Endothelial cell of umbilical vein (primary cell): ENCODE results near the gene FILIP1L. TPM values are rescaled to one million over a fixed set of nuclear protein-coding genes. Genes with fewer than 3 reads are reported as not detected.

ENCODE experiments used
- BruUV-seq: library from RNA; stranded (reverse); fragments of 400-500 nt; replicated peaks from 2 replicates; lab custom pipeline; 2021; lab: Mats Ljungman, UMichigan
- CTCF ChIA-PET: fragments of 300-600, 350-600 bp; sonication (Branson Sonifier 250); formaldehyde crosslinking; loops from one replicate; lab custom pipeline; 2021; ENCODE audit warnings: antibody characterized with exemption, inconsistent platforms; lab: Charles Lee
- POLR2A ChIA-PET: fragments of 300-600, 350-600 bp; sonication (Branson Sonifier 250); formaldehyde crosslinking; loops from one replicate; lab custom pipeline; 2021; ENCODE audit warnings: antibody characterized with exemption, inconsistent platforms; lab: Charles Lee
- DNase-seq: peaks from one replicate; pipeline ENCODE4 v3.0.0-alpha.2; 2011; ENCODE audit warnings: low read depth, low spot score
- FAIRE-seq: peaks from 2 replicates; lab custom pipeline; 2011; peaks lifted over from hg19 to GRCh38; lab: Jason Lieb, UNC
- H2AFZ ChIP-seq: 2 replicates; pipeline ENCODE4 v1.6.0; 2012; ENCODE audit warnings: low read depth, low read length, control low read depth, inconsistent platforms
- H3K27ac ChIP-seq: 2 replicates; pipeline ENCODE4 v1.5.1; 2011; ENCODE audit warnings: low read depth, mild to moderate bottlenecking, control low read depth, low read length, moderate library complexity; ENCODE audit not compliant: insufficient read depth
- H3K27me3 ChIP-seq, 2 experiments: 2 replicates each; pipeline versions ENCODE4 v1.6.0 to v1.6.1; 2011; ENCODE audit warnings: low read length in 2 of 2, mixed read lengths in 1 of 2; ENCODE audit not compliant: control insufficient read depth in 2 of 2, insufficient read depth in 2 of 2
- H3K36me3 ChIP-seq, 2 experiments: 2 replicates in 1 of 2; 3 replicates in 1 of 2; pipeline ENCODE4 v1.5.1; 2011; ENCODE audit warnings: low read length in 2 of 2, mild to moderate bottlenecking in 1 of 2, moderate library complexity in 1 of 2; ENCODE audit not compliant: control insufficient read depth in 2 of 2, insufficient read depth in 2 of 2; ENCODE audit errors: extremely low read depth in 1 of 2
- H3K4me1 ChIP-seq: 3 replicates; pipeline ENCODE4 v1.5.1; 2011; ENCODE audit warnings: mild to moderate bottlenecking, low read length; ENCODE audit not compliant: control insufficient read depth, insufficient read depth; ENCODE audit errors: extremely low read depth
- H3K4me2 ChIP-seq: 2 replicates; pipeline ENCODE4 v1.6.1; 2011; ENCODE audit warnings: low read length, control low read depth, mixed read lengths; ENCODE audit not compliant: insufficient read depth
- H3K4me3 ChIP-seq, 3 experiments: fragments of 200-600 bp in 1 of 3; sonication (generic), shearing (Covaris generic) in 1 of 3; replicated peaks in 1 of 3; 2 replicates each; pipeline ENCODE4 v1.5.1; 2011 to 2016; ENCODE audit warnings: control low read depth in 3 of 3, low read length in 3 of 3, mild to moderate bottlenecking in 2 of 3, inconsistent platforms in 1 of 3, low read depth in 1 of 3, moderate library complexity in 1 of 3; ENCODE audit not compliant: insufficient read depth in 1 of 3
- H3K79me2 ChIP-seq: 2 replicates; pipeline ENCODE4 v1.6.0; 2012; ENCODE audit warnings: low read length, inconsistent platforms; ENCODE audit not compliant: control insufficient read depth, insufficient read depth
- H3K9ac ChIP-seq: replicated peaks from 2 replicates; pipeline ENCODE3; 2011; ENCODE audit warnings: low read length, control low read depth; ENCODE audit not compliant: insufficient read depth; ENCODE audit errors: extremely low read depth
- H3K9me1 ChIP-seq: replicated peaks from 3 replicates; pipeline ENCODE4 v1.6.0; 2011; ENCODE audit warnings: mild to moderate bottlenecking, low read length; ENCODE audit not compliant: control insufficient read depth, insufficient read depth; ENCODE audit errors: extremely low read depth
- H3K9me3 ChIP-seq: replicated peaks from 2 replicates; pipeline ENCODE4 v1.5.1; 2012; ENCODE audit warnings: low read length, inconsistent platforms; ENCODE audit not compliant: control insufficient read depth, insufficient read depth
- H4K20me1 ChIP-seq: replicated peaks from 2 replicates; pipeline ENCODE3; 2011; ENCODE audit warnings: mild to moderate bottlenecking, low read length; ENCODE audit not compliant: control insufficient read depth, insufficient read depth; ENCODE audit errors: extremely low read depth
- CTCF ChIP-seq, 2 donors: IDR thresholded peaks; 1 replicate in 1 of 2; 2 replicates in 1 of 2; pipeline ENCODE4 v1.5.1; 2011; ENCODE audit warnings: low read length in 2 of 2, mild to moderate bottlenecking in 2 of 2, moderate library complexity in 2 of 2, control low read depth in 1 of 2, inconsistent platforms in 1 of 2, low read depth in 1 of 2; ENCODE audit not compliant: insufficient read depth in 1 of 2; ENCODE audit errors: extremely low read depth in 1 of 2
- EZH2 ChIP-seq: IDR thresholded peaks from 2 replicates; pipeline ENCODE4 v1.6.1; 2012; ENCODE audit warnings: borderline replicate concordance, low read depth, mild to moderate bottlenecking, moderate library complexity, low read length, inconsistent platforms; ENCODE audit not compliant: severe bottlenecking
- FOS ChIP-seq: IDR thresholded peaks from 2 replicates; pipeline ENCODE4 v1.6.1; 2011; ENCODE audit warnings: mild to moderate bottlenecking, low read length, moderate library complexity, borderline replicate concordance; ENCODE audit not compliant: insufficient read depth
- GATA2 ChIP-seq: IDR thresholded peaks from 2 replicates; pipeline ENCODE4 v1.7.0; 2011; ENCODE audit warnings: low read depth, mild to moderate bottlenecking, moderate library complexity, mixed read lengths, low read length; ENCODE audit not compliant: insufficient read length, insufficient read depth
- JUN ChIP-seq: IDR thresholded peaks from 2 replicates; pipeline ENCODE4 v1.6.1; 2011; ENCODE audit warnings: borderline replicate concordance, low read depth; ENCODE audit not compliant: insufficient read length, insufficient read depth
- MYC ChIP-seq: IDR thresholded peaks from one replicate; pipeline ENCODE4 v1.6.1; 2011; ENCODE audit warnings: mild to moderate bottlenecking, low read depth, low read length
- POLR2A ChIP-seq: IDR thresholded peaks from 2 replicates; pipeline ENCODE4 v1.6.1; 2012; ENCODE audit warnings: low read depth, mild to moderate bottlenecking, control low read depth, low read length
- POLR2AphosphoS5 ChIP-seq: IDR thresholded peaks from 2 replicates; pipeline ENCODE4 v1.6.1; 2012; ENCODE audit warnings: low read depth, mild to moderate bottlenecking, control low read depth, low read length, moderate library complexity; ENCODE audit not compliant: insufficient read depth
- dilution Hi-C: fragments of 300-500 bp; cut with MboI; formaldehyde crosslinking; loops from one replicate; pipeline ENCODE4 v1.15.0; 2019; ENCODE audit warnings: low sequenced_read_pairs; ENCODE audit not compliant: extremely low pct_ligation_motif_present
- intact Hi-C: fragments of 100-400 bp; cut with micrococcal nuclease; formaldehyde crosslinking; loops from one replicate; pipeline ENCODE4 v1.10.0; 2022
- polyA plus RNA-seq, 4 experiments: library from polyadenylated mRNA; depleted of rRNA in 3 of 4; stranded (reverse) in 3 of 4; unstranded in 1 of 4; fragments of >200 nt; gene quantifications; 2 replicates each; pipeline versions ENCODE4 v1.2.1 to v1.2.3, GENCODE V29; 2011 to 2012; ENCODE audit warnings: missing spikeins in 1 of 4
- total RNA-seq: library from RNA; stranded (reverse); gene quantifications from 2 replicates; pipeline ENCODE4 v1.2.3, GENCODE V29; 2021
- TF ChIP-seq, protein P1 (sequence below): IDR thresholded peaks from 2 replicates; pipeline ENCODE4 v1.6.1; 2011; ENCODE audit not compliant: insufficient read depth, insufficient read length

The FILIP1L gene
- total and polyA plus RNA-seq, 2 donors (not counting 3 experiments of a cell fraction or from before 2014, with no cell fraction given) = 26.0 to 29.9 TPM

DNA sequence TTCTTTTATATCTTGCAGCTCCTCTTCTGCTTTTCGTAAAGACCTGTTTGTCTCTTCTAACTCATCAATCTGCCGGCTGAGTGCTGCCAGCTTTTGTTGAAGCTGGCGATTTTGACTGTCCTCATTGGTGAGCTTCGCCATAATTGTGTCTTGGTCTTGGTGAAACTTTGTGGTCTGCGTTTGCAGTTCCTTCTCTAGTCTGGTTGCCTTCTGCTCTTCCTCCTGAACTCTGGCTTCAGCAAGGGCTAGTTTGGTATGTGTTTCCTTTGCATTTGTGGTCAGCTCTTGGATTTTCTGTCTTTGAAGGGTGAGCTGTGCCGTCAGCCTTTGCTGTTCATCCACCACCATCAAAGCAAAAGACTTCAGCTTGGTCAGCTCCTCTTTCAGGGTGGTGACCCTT is 263.7 kb downstream of the FILIP1L start:
- no peak overlapping the region for H3K4me3 ChIP-seq
- FAIRE-seq = no peak
- H4K20me1 ChIP-seq = peaks cover 5% of the 10 kb centered on the region
- H3K4me1 ChIP-seq = peaks cover 5% of the 10 kb centered on the region
- intact Hi-C loops = no loop called here
- no peaks in the 10 kb centered on the region for H3K9me3 ChIP-seq
- dilution Hi-C loops = no loop called here
- no peak for TF ChIP-seq MYC
- no peak for TF ChIP-seq POLR2A
- no peak for TF ChIP-seq CTCF (IDR thresholded peaks at IDR 0.05; ENCODE audit: extremely low read depth in 1 of 2, insufficient read depth in 1 of 2, low read depth in 1 of 2, low read length in 2 of 2)
- no peak for TF ChIP-seq EZH2
- TF ChIP-seq POLR2AphosphoS5 = no peak
- TF ChIP-seq FOS = no peak
- TF ChIP-seq, protein P1, sequence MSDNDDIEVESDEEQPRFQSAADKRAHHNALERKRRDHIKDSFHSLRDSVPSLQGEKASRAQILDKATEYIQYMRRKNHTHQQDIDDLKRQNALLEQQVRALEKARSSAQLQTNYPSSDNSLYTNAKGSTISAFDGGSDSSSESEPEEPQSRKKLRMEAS = no peak
- TF ChIP-seq JUN = no peak
- TF ChIP-seq GATA2 = no peak
- no peak overlapping the region for H3K4me2 ChIP-seq
- no peak overlapping the region for H2AFZ ChIP-seq
- no peak for DNase-seq
- ChIA-PET POLR2A (no interaction called here), CTCF (interaction anchor here (1.1 to 2.2 kb wide), 7 partner anchors 9 to 404 kb away, joined by 3 to 14 read pairs (median 7); no protein-coding TSS in a partner anchor)
- H3K27ac ChIP-seq = no peak overlapping the region
- H3K27me3 ChIP-seq = no peaks in the 10 kb centered on the region
- BruUV-seq = no TSS peak
- peaks cover 3 to 5% of the 10 kb centered on the region in 2 experiments for H3K36me3 ChIP-seq
- no peaks in the 10 kb centered on the region for H3K9me1 ChIP-seq
- H3K79me2 ChIP-seq = peaks cover 51% of the 10 kb centered on the region
- no peak overlapping the region for H3K9ac ChIP-seq
